ENCODE results near the gene SLC25A13. TPM values are rescaled to one million over a fixed set of nuclear protein-coding genes. Genes with fewer than 3 reads are reported as not detected.

Gene SLC25A13
- total and polyA plus RNA-seq, 2 of the 4 experiments (the other 2 are of a cell fraction) = 7.4 to 11.7 TPM

- intact Hi-C loops (cut with micrococcal nuclease) (no loop called here), in situ Hi-C loops (cut with MboI; ENCODE audit: low sequenced_read_pairs) (no loop called here), dilution Hi-C loops (cut with HindIII; ENCODE audit: low sequenced_read_pairs, unreplicated experiment) (no loop called here)
- POLR2A ChIA-PET (ENCODE audit: unreplicated experiment) = no interaction called here
- Histone ChIP-seq H3K23ac (ENCODE audit: low read depth, low read length) (no peak overlapping the region), H4K5ac (ENCODE audit: low read depth, low read length) (no peak overlapping the region), H3K14ac (replicated peaks; ENCODE audit: low read depth, low read length) (no peak overlapping the region), H2AFZ (replicated peaks; ENCODE audit: low read length, poor library complexity) (no peak overlapping the region), H3K27me3 (ENCODE audit: control insufficient read depth, insufficient read depth, low read length) (no peaks in the 10 kb centered on the region), H3K27ac (ENCODE audit: insufficient read depth, low read length) (no peak overlapping the region), H3K9ac (ENCODE audit: low read depth, low read length) (no peak overlapping the region), H3K79me1 (ENCODE audit: low read depth in 1 of 2, low read length in 2 of 2) (no peaks in the 10 kb centered on the region), H3K56ac (ENCODE audit: extremely low read depth, insufficient read depth, low read length) (no peak overlapping the region), H2BK5ac (ENCODE audit: low read depth, low read length, poor library complexity, severe bottlenecking) (no peak overlapping the region), H3K9me3 (ENCODE audit: control insufficient read depth, insufficient read depth, low read length) (no peaks in the 10 kb centered on the region), H3K4ac (ENCODE audit: low read depth, low read length) (no peak overlapping the region), H4K8ac (ENCODE audit: low read depth in 2 of 2, low read length in 2 of 2) (no peak overlapping the region), H4K91ac (ENCODE audit: insufficient read depth, low read depth, low read length) (no peak overlapping the region), H4K20me1 (ENCODE audit: insufficient read depth, low read length) (no peaks in the 10 kb centered on the region), H3K4me3 (ENCODE audit: insufficient read depth, low read depth, low read length) (no peak overlapping the region), H2BK15ac (ENCODE audit: low read depth, low read length) (no peak overlapping the region), H3K18ac (ENCODE audit: low read depth, low read length) (no peak overlapping the region), H2AK5ac (ENCODE audit: low read depth, low read length) (no peak overlapping the region), H3K4me2 (ENCODE audit: low read depth, low read length) (no peak overlapping the region), H2BK20ac (ENCODE audit: low read depth, low read length) (no peak overlapping the region), H3K9me1 (ENCODE audit: insufficient read depth, low read length) (no peaks in the 10 kb centered on the region), H3K36me3 (ENCODE audit: control insufficient read depth, insufficient read depth, low read length) (no peaks in the 10 kb centered on the region), H3K4me1 (ENCODE audit: control insufficient read depth, insufficient read depth, low read length) (no peaks in the 10 kb centered on the region), H2AK9ac (replicated peaks; ENCODE audit: low read depth, low read length, poor library complexity) (no peak overlapping the region), H2BK120ac (ENCODE audit: low read depth, low read length) (no peak overlapping the region)
- DNase-seq (no peak), ATAC-seq (ENCODE audit: low read depth) (no peak)
- no TSS peak for BruUV-seq (replicated peaks)
- 17% methylated on average over 3 of the region's 5 CpGs; no CpG with 5 or more reads in 1 of the 2 experiments for WGBS, 2 experiments (ENCODE audit: extremely low coverage in 2 of 2, insufficient read length in 1 of 2)
- TF ChIP-seq BHLHE40 (IDR thresholded peaks at IDR 0.05; ENCODE audit: low read depth, low read length) = no peak
- TF ChIP-seq CEBPB (IDR thresholded peaks at IDR 0.05; ENCODE audit: low read depth, low read length) = no peak
- TF ChIP-seq, protein P1, sequence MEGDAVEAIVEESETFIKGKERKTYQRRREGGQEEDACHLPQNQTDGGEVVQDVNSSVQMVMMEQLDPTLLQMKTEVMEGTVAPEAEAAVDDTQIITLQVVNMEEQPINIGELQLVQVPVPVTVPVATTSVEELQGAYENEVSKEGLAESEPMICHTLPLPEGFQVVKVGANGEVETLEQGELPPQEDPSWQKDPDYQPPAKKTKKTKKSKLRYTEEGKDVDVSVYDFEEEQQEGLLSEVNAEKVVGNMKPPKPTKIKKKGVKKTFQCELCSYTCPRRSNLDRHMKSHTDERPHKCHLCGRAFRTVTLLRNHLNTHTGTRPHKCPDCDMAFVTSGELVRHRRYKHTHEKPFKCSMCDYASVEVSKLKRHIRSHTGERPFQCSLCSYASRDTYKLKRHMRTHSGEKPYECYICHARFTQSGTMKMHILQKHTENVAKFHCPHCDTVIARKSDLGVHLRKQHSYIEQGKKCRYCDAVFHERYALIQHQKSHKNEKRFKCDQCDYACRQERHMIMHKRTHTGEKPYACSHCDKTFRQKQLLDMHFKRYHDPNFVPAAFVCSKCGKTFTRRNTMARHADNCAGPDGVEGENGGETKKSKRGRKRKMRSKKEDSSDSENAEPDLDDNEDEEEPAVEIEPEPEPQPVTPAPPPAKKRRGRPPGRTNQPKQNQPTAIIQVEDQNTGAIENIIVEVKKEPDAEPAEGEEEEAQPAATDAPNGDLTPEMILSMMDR (conservative IDR thresholded peaks at IDR 0.05; ENCODE audit: low read depth, low read length) = no peak
- TF ChIP-seq CHD1 (IDR thresholded peaks at IDR 0.05; ENCODE audit: low read depth, low read length) = no peak
- no peak for TF ChIP-seq RCOR1 (IDR thresholded peaks at IDR 0.05; ENCODE audit: insufficient replicate concordance, low read length)
- no peak for TF ChIP-seq FOS (IDR thresholded peaks at IDR 0.05; ENCODE audit: low read depth, low read length)
- no peak for TF ChIP-seq ELK1 (IDR thresholded peaks at IDR 0.05; ENCODE audit: borderline replicate concordance, low read depth, low read length)
- no peak for TF ChIP-seq SMC3 (IDR thresholded peaks at IDR 0.05; ENCODE audit: low read depth, low read length)
- no peak for TF ChIP-seq MXI1 (IDR thresholded peaks at IDR 0.05; ENCODE audit: borderline replicate concordance, low read depth, low read length)
- no peak for TF ChIP-seq RAD21 (IDR thresholded peaks at IDR 0.05; ENCODE audit: low read length)
- CTCF ChIA-PET = interaction anchor here (0.8 kb wide), 1 partner anchor 41 kb away, joined by 3 read pairs; no protein-coding TSS in a partner anchor
Observed at GRCh38 chr7:96346293-96346953, 24.5 kb upstream of the SLC25A13 start.

Data from IMR-90 (cell line).